Adrenal gland (tissue), 5 donors: ENCODE measurements around the gene MRPL10.

ENCODE experiments used
- POLR2A ChIP-seq, 2 donors: fragments of 450-650 bp; IDR thresholded peaks; one replicate each; pipeline ENCODE4 v1.6.1; 2017; ENCODE audit warnings: antibody characterized with exemption in 2 of 2, mild to moderate bottlenecking in 2 of 2, moderate library complexity in 1 of 2
- TF ChIP-seq, protein P1 (sequence below), 6 experiments: fragments of 450-650 bp in 4 of 6; fragments of 200-600 bp in 2 of 6; sonication (generic) in 1 of 6; IDR thresholded peaks; 1 replicate in 5 of 6; 2 replicates in 1 of 6; pipeline versions ENCODE4 v1.5.1 to v1.8.0; 2016 to 2021; ENCODE audit warnings: antibody characterized with exemption in 6 of 6, mild to moderate bottlenecking in 2 of 6, moderate library complexity in 1 of 6
- donor health status: DM: no; HTN: no; CAD: no.

DNA sequence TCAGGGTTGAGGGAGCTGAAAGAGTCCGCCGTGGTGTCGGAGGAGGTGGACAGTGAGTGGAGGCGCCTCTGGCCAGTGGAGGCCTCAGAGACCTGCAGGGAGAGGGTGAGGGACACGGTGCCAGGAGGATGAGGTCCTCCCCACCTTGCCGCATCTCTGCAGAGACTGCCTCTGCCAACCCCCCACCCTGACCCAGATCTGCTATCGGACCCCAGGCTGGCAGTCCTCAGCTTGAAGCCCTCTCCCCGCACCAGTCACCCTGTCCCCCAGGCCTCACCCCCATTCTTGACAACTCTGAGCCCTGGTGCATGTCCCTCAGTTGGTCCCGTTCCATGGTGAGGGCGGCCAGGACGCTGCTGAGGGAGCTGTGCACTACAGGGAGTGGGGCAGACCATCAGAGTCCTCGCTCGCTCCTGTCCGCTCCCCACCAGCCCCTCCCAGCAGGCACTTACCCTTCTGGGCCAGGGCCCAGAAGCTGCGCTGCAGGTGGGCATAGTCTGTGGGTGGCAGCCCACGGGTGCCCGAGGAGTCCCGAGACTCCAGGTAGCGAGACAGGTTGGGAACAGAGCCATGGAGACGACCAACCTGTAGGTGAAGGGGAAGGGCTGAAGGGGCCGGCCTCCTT is 15.1 kb downstream of the MRPL10 start:
- no peak for TF ChIP-seq POLR2A (IDR thresholded peaks at IDR 0.05)
- TF ChIP-seq, protein P1, sequence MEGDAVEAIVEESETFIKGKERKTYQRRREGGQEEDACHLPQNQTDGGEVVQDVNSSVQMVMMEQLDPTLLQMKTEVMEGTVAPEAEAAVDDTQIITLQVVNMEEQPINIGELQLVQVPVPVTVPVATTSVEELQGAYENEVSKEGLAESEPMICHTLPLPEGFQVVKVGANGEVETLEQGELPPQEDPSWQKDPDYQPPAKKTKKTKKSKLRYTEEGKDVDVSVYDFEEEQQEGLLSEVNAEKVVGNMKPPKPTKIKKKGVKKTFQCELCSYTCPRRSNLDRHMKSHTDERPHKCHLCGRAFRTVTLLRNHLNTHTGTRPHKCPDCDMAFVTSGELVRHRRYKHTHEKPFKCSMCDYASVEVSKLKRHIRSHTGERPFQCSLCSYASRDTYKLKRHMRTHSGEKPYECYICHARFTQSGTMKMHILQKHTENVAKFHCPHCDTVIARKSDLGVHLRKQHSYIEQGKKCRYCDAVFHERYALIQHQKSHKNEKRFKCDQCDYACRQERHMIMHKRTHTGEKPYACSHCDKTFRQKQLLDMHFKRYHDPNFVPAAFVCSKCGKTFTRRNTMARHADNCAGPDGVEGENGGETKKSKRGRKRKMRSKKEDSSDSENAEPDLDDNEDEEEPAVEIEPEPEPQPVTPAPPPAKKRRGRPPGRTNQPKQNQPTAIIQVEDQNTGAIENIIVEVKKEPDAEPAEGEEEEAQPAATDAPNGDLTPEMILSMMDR (IDR thresholded peaks at IDR 0.05) = no peak
